ENCODE results near the gene BIN1.

The BIN1 gene

DNA sequence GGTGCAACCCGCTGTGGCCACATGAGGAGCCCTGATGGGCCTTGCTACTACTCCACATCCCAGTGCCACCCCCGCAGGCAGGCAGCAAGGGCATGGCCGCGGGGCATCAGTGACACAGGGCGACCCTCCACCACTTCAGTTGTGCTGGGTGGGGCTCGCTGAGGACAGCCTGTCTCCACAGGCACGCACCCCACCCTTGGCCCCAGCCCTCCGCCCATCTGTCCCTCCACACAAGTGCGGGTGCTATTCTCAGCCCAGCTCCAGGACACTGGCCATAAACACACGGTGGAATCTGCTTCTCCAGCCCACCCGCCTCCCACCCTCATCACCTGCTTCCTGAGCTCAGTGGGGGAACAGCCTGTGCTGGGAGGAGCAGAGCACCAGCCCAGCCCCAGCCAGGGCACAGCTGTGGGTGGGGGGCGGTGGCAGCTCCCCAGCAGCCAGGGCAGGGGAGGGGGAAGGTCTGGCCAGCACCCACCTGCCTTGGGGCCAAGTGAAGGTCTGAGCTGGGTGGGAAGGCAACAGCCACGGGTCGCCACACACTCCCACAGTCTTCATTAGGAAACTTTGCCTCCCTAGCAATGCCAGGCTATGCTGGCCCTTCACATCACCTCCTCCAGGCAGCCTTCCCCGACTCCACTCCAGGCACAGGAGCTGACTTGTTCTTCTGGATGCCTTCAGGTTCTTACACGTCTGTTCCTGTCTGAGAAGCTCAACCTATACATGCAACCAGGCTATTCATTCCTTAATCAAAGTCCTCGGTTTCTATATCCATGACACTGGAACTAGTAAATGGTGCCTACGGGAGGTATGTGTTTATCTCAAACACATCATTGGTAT is 16.5 kb downstream of the BIN1 start:
- no peak for DNase-seq (ENCODE audit: low spot score)

DNA sequence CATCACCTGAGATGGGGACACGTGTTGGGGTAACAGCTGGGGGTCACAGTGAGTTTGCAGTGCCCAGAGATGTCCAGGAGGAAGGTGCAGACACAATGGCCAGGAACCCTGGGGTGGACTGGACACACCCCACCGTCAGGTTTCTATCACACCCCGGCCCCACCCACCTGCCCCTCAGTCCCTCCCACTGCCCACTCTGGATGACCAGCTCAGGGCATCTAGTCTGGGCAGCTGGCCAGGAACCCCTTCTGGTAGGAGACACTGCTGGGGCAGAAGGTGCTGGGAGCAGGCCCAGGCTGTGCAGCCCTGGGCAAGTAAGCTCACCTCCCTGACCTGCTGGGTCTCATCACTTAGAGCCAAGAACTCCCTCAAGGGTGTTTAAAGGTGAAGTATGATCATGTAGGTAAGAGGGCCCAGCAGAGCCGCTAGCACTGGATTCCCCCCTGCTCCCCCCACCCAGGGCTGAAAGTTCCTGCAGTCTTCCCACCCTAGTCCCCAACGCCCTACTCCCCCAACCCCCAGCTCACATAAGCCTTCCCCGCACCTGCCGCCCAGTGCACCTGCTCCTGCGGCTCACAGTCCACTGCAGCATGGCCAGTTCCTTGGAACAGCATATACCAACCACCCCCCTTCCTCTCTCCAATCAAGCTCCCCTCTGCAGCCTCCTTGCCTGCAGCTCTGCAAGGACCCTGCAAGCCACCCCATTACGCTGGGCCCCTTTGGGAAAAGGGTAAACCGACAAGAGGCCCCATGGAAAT is 17.3 kb downstream of the BIN1 start:
- no peak for DNase-seq (ENCODE audit: low spot score)

GRCh38 chr2:127088706-127089105 is 18.2 kb downstream of the BIN1 start:
- DNase-seq (ENCODE audit: low spot score): no peak

- no peak for DNase-seq (ENCODE audit: low spot score)
These were observed 19.0 kb downstream of the BIN1 start for GRCh38 chr2:127087791-127088495.

GRCh38 chr2:127086990-127087790 is 19.8 kb downstream of the BIN1 start:
- DNase-seq (ENCODE audit: low spot score): no peak

- DNase-seq (ENCODE audit: low spot score): no peak
These were observed 21.7 kb downstream of the BIN1 start for GRCh38 chr2:127085317-127085681.

GRCh38 chr2:127084611-127085316 is 22.2 kb downstream of the BIN1 start:
- no peak for DNase-seq (ENCODE audit: low spot score)

GRCh38 chr2:127083819-127084503 is 23.0 kb downstream of the BIN1 start:
- no peak for DNase-seq (ENCODE audit: low spot score)

DNA sequence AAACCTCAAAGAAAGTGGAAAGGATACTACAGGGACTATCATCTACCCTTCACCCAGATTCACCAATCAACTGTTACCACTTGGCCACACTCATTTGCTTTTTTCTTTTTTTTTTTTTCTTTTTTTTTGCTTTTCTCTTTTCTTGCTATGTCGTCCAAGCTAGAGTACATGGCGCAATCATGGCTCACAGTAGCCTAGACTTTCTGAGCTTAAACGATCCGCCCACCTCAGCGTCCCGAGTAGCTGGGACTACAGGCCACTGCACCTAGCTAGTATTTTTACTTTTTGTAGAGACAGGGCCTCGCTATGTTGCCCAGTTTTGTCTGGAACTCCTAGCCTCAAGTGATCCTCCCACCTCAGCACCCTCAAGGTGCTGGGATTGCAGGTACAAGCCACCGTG is 24.0 kb downstream of the BIN1 start:
- no peak for DNase-seq (ENCODE audit: low spot score)

- no peak for DNase-seq (ENCODE audit: low spot score)
These were observed 24.9 kb downstream of the BIN1 start for GRCh38 chr2:127081826-127082633.

GRCh38 chr2:127080938-127081755 is 25.8 kb downstream of the BIN1 start:
- DNase-seq (ENCODE audit: low spot score): no peak

GRCh38 chr2:127080226-127080937 is 26.6 kb downstream of the BIN1 start:
- no peak for DNase-seq (ENCODE audit: low spot score)

- no peak for DNase-seq (ENCODE audit: low spot score)
These were observed 27.5 kb downstream of the BIN1 start for GRCh38 chr2:127079358-127079920.

DNA sequence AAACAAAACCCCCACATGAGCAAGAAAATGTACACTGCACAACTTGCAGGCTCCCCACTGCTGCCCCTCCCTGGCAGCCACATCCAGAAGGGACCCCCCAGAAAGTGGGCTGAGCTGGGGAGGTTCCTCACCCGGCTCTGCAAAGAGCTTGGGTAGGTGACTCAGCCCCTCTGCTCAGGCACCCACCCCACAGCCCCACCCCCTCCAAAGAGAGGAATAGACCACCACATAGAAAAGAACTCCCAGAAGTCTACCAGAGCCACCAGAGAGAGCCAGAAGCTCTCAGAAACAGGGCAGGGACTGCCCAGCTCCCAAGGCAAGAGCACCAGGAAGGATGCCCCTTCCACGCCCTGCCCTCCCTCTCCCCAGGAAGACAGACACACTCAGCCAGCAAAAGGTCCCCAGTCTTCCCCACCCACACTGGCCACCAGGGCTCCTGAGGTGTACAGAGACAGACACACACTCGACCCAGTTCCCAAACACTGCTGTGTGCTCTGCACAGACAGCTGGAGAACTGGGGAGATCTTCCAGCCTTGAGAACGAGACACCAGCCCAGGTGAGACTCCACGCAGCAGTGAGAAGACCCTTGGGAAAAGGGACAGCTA is 28.2 kb downstream of the BIN1 start:
- no peak for DNase-seq (ENCODE audit: low spot score)

- DNase-seq (ENCODE audit: low spot score): no peak
These were observed 28.9 kb downstream of the BIN1 start for GRCh38 chr2:127078028-127078427.

GRCh38 chr2:127076924-127077323 is 30.0 kb downstream of the BIN1 start:
- DNase-seq (ENCODE audit: low spot score): no peak

GRCh38 chr2:127076290-127076689 is 30.7 kb downstream of the BIN1 start:
- DNase-seq (ENCODE audit: low spot score): no peak

DNA sequence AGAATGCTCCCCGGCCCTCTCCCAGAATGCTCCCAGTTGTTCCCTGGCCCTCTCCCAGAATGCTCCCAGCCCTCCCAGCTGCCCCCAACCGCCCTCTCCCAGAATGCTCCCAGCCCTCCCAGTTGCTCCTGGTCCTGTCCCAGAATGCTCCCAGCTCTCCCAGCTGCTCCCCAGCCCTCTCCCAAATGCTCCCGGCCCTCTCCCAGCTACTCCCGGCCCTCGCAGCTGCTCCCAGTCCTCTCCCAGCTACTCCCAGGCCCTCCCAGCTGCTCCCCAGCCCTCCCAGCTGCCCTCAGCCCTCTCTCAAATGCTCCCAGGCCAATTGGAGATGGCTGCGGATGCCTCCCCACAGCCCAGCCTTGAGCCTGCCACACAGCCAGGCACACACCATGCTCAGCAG is 31.1 kb downstream of the BIN1 start:
- DNase-seq (ENCODE audit: low spot score): no peak

Measured in HuH-7.5 (cell line).